SK-N-SH (cell line): ENCODE results near the gene TPMT. TPM values are rescaled to one million over a fixed set of nuclear protein-coding genes. Genes with fewer than 3 reads are reported as not detected.

ENCODE experiments used
- CTCF ChIA-PET: fragments of 300-600, 350-600 bp; formaldehyde crosslinking; extraction: SDS; loops from one replicate; lab custom pipeline; 2021; lab: Yijun Ruan, JAX
- POLR2A ChIA-PET: fragments of 350-600 bp; sonication (Branson Sonifier 250); formaldehyde crosslinking; extraction: SDS; loops from one replicate; lab custom pipeline; 2020; ENCODE audit warnings: antibody characterized with exemption, inconsistent platforms; lab: Yijun Ruan, JAX
- DNase-seq: peaks from one replicate; pipeline ENCODE4 v3.0.0; 2012
- H2AFZ ChIP-seq: fragments of 200-600 bp; sonication (generic); 2 replicates; pipeline ENCODE4 v1.8.1; 2016; ENCODE audit warnings: antibody characterized with exemption, mild to moderate bottlenecking, low read depth
- H3F3A ChIP-seq: fragments of 200-600 bp; sonication (generic); replicated peaks from 2 replicates; pipeline ENCODE3; 2016; ENCODE audit warnings: antibody characterized with exemption, mild to moderate bottlenecking; ENCODE audit not compliant: insufficient read depth
- H3K27ac ChIP-seq, 2 experiments: fragments of 200-500 bp in 1 of 2; fragments of 200-600 bp in 1 of 2; sonication (Bioruptor generic) in 1 of 2; sonication (generic), shearing (Covaris generic) in 1 of 2; 2 replicates each; pipeline versions ENCODE4 v1.5.1 to v1.6.1; 2014 to 2016; ENCODE audit warnings: low read depth in 2 of 2, inconsistent platforms in 1 of 2, low read length in 1 of 2, mild to moderate bottlenecking in 1 of 2, mixed read lengths in 1 of 2
- H3K27me3 ChIP-seq: fragments of 200-600 bp; sonication (generic), shearing (Covaris generic); 2 replicates; pipeline ENCODE4 v1.6.1; 2016; ENCODE audit warnings: mixed run types; ENCODE audit not compliant: insufficient read depth
- H3K36me3 ChIP-seq, 2 experiments: fragments of 200-500 bp in 1 of 2; fragments of 200-600 bp in 1 of 2; sonication (Bioruptor generic) in 1 of 2; sonication (generic) in 1 of 2; replicated peaks in 1 of 2; 2 replicates each; pipeline versions ENCODE3 to v1.5.1; 2014 to 2016; ENCODE audit warnings: low read length in 1 of 2, mild to moderate bottlenecking in 1 of 2; ENCODE audit not compliant: insufficient read depth in 2 of 2, control insufficient read depth in 1 of 2
- H3K4me1 ChIP-seq, 2 experiments: fragments of 200-500 bp in 1 of 2; fragments of 200-600 bp in 1 of 2; sonication (Bioruptor generic) in 1 of 2; sonication (generic), shearing (Covaris generic) in 1 of 2; 2 replicates each; pipeline versions ENCODE4 v1.5.1 to v1.6.1; 2014 to 2016; ENCODE audit warnings: low read depth in 1 of 2, low read length in 1 of 2, mixed run types in 1 of 2; ENCODE audit not compliant: insufficient read depth in 2 of 2, control insufficient read depth in 1 of 2
- H3K4me2 ChIP-seq: fragments of 200-600 bp; sonication (generic), shearing (Covaris generic); 2 replicates; pipeline ENCODE4 v1.6.1; 2017; ENCODE audit warnings: mixed run types
- H3K4me3 ChIP-seq, 2 experiments: fragments of 200-500 bp in 1 of 2; fragments of 200-600 bp in 1 of 2; sonication (Bioruptor generic) in 1 of 2; sonication (generic), shearing (Covaris generic) in 1 of 2; 2 replicates each; pipeline versions ENCODE4 v1.5.1 to v1.8.1; 2014 to 2016; ENCODE audit warnings: low read depth in 2 of 2, inconsistent platforms in 1 of 2, low read length in 1 of 2, mild to moderate bottlenecking in 1 of 2, mixed read lengths in 1 of 2, moderate library complexity in 1 of 2
- H3K79me2 ChIP-seq: fragments of 200-600 bp; sonication (generic); 2 replicates; pipeline ENCODE4 v1.8.1; 2017; ENCODE audit warnings: mild to moderate bottlenecking; ENCODE audit not compliant: insufficient read depth
- H3K9ac ChIP-seq: fragments of 200-600 bp; sonication (generic); 2 replicates; pipeline ENCODE4 v1.6.1; 2017; ENCODE audit warnings: mixed run types
- H3K9me2 ChIP-seq: fragments of 200-600 bp; sonication (generic); 2 replicates; pipeline ENCODE4 v1.6.1; 2017; ENCODE audit warnings: mixed run types
- H3K9me3 ChIP-seq: fragments of 200-600 bp; sonication (generic); 2 replicates; pipeline ENCODE4 v1.6.1; 2017; ENCODE audit warnings: mixed run types, mild to moderate bottlenecking, moderate library complexity
- H4K20me1 ChIP-seq: fragments of 200-600 bp; sonication (generic); 2 replicates; pipeline ENCODE4 v1.6.1; 2017; ENCODE audit warnings: mild to moderate bottlenecking, mixed run types; ENCODE audit not compliant: insufficient read depth
- CHD2 ChIP-seq: fragments of 150-350 bp; IDR thresholded peaks from 2 replicates; pipeline ENCODE4 v1.6.1; 2018; ENCODE audit warnings: low read length; ENCODE audit not compliant: partially characterized antibody
- ELF1 ChIP-seq: IDR thresholded peaks from 2 replicates; pipeline ENCODE4 v1.4.0; 2012
- EZH2phosphoT487 ChIP-seq: fragments of 200-600 bp; sonication (generic); IDR thresholded peaks from 2 replicates; pipeline ENCODE4 v1.6.1; 2017; ENCODE audit warnings: low read depth, mixed run types, mild to moderate bottlenecking, antibody characterized with exemption, moderate library complexity, borderline replicate concordance
- FOSL2 ChIP-seq: IDR thresholded peaks from 2 replicates; pipeline ENCODE4 v1.4.0; 2012; ENCODE audit warnings: low read depth, mild to moderate bottlenecking, moderate library complexity, borderline replicate concordance
- FOXM1 ChIP-seq: IDR thresholded peaks from 2 replicates; pipeline ENCODE4 v1.4.0; 2012; ENCODE audit warnings: low read depth, mild to moderate bottlenecking
- JUND ChIP-seq: IDR thresholded peaks from 2 replicates; pipeline ENCODE4 v1.4.0; 2012
- MEF2A ChIP-seq: IDR thresholded peaks from 2 replicates; pipeline ENCODE4 v1.4.0; 2012; ENCODE audit warnings: low read depth, borderline replicate concordance
- NFIC ChIP-seq: IDR thresholded peaks from 2 replicates; pipeline ENCODE4 v1.4.0; 2012; ENCODE audit warnings: borderline replicate concordance
- NRF1 ChIP-seq: IDR thresholded peaks from 2 replicates; pipeline ENCODE4 v1.6.1; 2012; ENCODE audit warnings: low read depth, mild to moderate bottlenecking, low read length
- POLR2AphosphoS5 ChIP-seq: IDR thresholded peaks from 2 replicates; pipeline ENCODE4 v1.6.1; 2012; ENCODE audit warnings: low read depth, low read length
- RCOR1 ChIP-seq: fragments of 150-350 bp; IDR thresholded peaks from 2 replicates; pipeline ENCODE4 v1.6.1; 2017; ENCODE audit warnings: antibody characterized with exemption, low read length
- RXRA ChIP-seq: IDR thresholded peaks from 2 replicates; pipeline ENCODE4 v1.4.0; 2012; ENCODE audit warnings: low read depth, mild to moderate bottlenecking, borderline replicate concordance
- TAF1 ChIP-seq: IDR thresholded peaks from 2 replicates; pipeline ENCODE4 v1.6.1; 2012; ENCODE audit warnings: low read depth, mild to moderate bottlenecking, low read length, moderate library complexity, borderline replicate concordance
- TCF12 ChIP-seq: IDR thresholded peaks from 2 replicates; pipeline ENCODE4 v1.4.0; 2012
- TEAD4 ChIP-seq: IDR thresholded peaks from 2 replicates; pipeline ENCODE4 v1.4.0; 2012; ENCODE audit warnings: mild to moderate bottlenecking, borderline replicate concordance; ENCODE audit not compliant: insufficient read depth
- YY1 ChIP-seq: IDR thresholded peaks from 2 replicates; pipeline ENCODE4 v1.4.0; 2012; ENCODE audit warnings: low read depth, mild to moderate bottlenecking
- WGBS: methylation state at CpG from one replicate; pipeline ENCODE4 v1.1.6; 2017; ENCODE audit warnings: low lambda C conversion rate; 5-methylcytosine and 5-hydroxymethylcytosine counted together
- polyA plus RNA-seq, 3 experiments: library from polyadenylated mRNA; depleted of rRNA; stranded (reverse); fragments of >200 nt; gene quantifications; 2 replicates each; pipeline ENCODE4 v1.2.3, GENCODE V29; 2012
- TF ChIP-seq, protein P1 (sequence below): IDR thresholded peaks from 2 replicates; pipeline ENCODE4; 2012
- TF ChIP-seq, protein P2 (sequence below): IDR thresholded peaks from 2 replicates; pipeline ENCODE4 v1.4.0; 2012; ENCODE audit warnings: low read depth, borderline replicate concordance
- TF ChIP-seq, protein P3 (sequence below): IDR thresholded peaks from 2 replicates; pipeline ENCODE4 v1.6.1; 2012; ENCODE audit warnings: mild to moderate bottlenecking, low read depth, low read length, moderate library complexity

Gene TPMT
- polyA plus RNA-seq, 1 of the 3 experiments (the other 2 are of a cell fraction) = 8.1 TPM

DNA sequence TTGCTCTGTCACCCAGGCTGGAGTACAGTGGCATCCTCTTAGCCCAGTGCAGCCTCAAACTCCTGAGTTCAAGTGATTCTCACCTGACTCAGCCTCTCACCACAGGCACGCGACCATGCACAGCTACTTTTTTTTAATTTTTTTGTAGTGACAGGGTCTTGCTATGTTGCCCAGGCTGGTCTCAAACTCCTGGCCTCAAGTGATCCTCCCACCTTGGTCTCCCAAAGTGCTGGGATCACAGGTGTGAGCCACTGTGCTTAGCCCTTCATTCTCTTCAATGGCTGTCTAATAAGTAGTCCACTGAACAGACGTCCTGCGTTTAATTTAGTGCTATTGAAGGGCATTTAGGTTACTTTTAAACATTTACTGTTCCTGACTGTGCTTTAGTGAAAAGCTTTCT lies 27.7 kb upstream of the TPMT start:
- Histone ChIP-seq H3K36me3 (peaks cover 0 to 3% of the 10 kb centered on the region in 2 experiments), H3K4me2 (no peak overlapping the region), H3K4me1 (no peaks in the 10 kb centered on the region), H3K27me3 (no peaks in the 10 kb centered on the region), H3K9ac (no peak overlapping the region), H4K20me1 (no peaks in the 10 kb centered on the region), H3K9me3 (no peaks in the 10 kb centered on the region), H3K4me3 (no peak overlapping the region), H3K79me2 (no peaks in the 10 kb centered on the region), H3F3A (peaks cover 4% of the 10 kb centered on the region), H2AFZ (no peak overlapping the region), H3K9me2 (no peaks in the 10 kb centered on the region), H3K27ac (no peak overlapping the region)
- ChIA-PET POLR2A (no interaction called here), CTCF (interaction anchor here (1.0 kb wide), 1 partner anchor 11 kb away, joined by 3 read pairs; no protein-coding TSS in a partner anchor)
- WGBS = 84% methylated on average over 4 of the region's 4 CpGs
- no peak for DNase-seq
- TF ChIP-seq CHD2 (no peak), FOXM1 (no peak), TAF1 (no peak), EZH2phosphoT487 (no peak), NFIC (no peak), TCF12 (no peak), ELF1 (no peak), NRF1 (no peak), RCOR1 (no peak), JUND (no peak), POLR2AphosphoS5 (no peak), FOSL2 (no peak), YY1 (no peak), RXRA (no peak), MEF2A (no peak), TEAD4 (no peak)
- TF ChIP-seq, protein P1, sequence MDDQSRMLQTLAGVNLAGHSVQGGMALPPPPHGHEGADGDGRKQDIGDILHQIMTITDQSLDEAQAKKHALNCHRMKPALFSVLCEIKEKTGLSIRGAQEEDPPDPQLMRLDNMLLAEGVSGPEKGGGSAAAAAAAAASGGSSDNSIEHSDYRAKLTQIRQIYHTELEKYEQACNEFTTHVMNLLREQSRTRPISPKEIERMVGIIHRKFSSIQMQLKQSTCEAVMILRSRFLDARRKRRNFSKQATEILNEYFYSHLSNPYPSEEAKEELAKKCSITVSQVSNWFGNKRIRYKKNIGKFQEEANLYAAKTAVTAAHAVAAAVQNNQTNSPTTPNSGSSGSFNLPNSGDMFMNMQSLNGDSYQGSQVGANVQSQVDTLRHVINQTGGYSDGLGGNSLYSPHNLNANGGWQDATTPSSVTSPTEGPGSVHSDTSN = no peak
- TF ChIP-seq, protein P2, sequence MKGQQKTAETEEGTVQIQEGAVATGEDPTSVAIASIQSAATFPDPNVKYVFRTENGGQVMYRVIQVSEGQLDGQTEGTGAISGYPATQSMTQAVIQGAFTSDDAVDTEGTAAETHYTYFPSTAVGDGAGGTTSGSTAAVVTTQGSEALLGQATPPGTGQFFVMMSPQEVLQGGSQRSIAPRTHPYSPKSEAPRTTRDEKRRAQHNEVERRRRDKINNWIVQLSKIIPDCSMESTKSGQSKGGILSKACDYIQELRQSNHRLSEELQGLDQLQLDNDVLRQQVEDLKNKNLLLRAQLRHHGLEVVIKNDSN = no peak
- TF ChIP-seq, protein P3, sequence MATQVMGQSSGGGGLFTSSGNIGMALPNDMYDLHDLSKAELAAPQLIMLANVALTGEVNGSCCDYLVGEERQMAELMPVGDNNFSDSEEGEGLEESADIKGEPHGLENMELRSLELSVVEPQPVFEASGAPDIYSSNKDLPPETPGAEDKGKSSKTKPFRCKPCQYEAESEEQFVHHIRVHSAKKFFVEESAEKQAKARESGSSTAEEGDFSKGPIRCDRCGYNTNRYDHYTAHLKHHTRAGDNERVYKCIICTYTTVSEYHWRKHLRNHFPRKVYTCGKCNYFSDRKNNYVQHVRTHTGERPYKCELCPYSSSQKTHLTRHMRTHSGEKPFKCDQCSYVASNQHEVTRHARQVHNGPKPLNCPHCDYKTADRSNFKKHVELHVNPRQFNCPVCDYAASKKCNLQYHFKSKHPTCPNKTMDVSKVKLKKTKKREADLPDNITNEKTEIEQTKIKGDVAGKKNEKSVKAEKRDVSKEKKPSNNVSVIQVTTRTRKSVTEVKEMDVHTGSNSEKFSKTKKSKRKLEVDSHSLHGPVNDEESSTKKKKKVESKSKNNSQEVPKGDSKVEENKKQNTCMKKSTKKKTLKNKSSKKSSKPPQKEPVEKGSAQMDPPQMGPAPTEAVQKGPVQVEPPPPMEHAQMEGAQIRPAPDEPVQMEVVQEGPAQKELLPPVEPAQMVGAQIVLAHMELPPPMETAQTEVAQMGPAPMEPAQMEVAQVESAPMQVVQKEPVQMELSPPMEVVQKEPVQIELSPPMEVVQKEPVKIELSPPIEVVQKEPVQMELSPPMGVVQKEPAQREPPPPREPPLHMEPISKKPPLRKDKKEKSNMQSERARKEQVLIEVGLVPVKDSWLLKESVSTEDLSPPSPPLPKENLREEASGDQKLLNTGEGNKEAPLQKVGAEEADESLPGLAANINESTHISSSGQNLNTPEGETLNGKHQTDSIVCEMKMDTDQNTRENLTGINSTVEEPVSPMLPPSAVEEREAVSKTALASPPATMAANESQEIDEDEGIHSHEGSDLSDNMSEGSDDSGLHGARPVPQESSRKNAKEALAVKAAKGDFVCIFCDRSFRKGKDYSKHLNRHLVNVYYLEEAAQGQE = no peak
